Stimulated activated CD4-positive, alpha-beta T cell treated with anti-CD3 and anti-CD28 coated beads, TNF-alpha, amount 100 ng/mL, for 1 hour (primary cell): ENCODE measurements around the gene CAPN5.
"Not testable (repeated sequence)": the region's sequence is repeated elsewhere in the genome, so short reads cannot be mapped to it uniquely, and the experiment has no call there.

Source experiments
- DNase-seq, 3 donors: peaks; one replicate each; pipeline ENCODE4 v3.0.0-alpha.2; 2020; ENCODE audit warnings: low read depth in 3 of 3, low spot score in 1 of 3

Gene CAPN5

GRCh38 chr11:77042111-77042726 is 24.6 kb upstream of the CAPN5 start:
- no peak for DNase-seq

GRCh38 chr11:77044356-77044755 is 22.4 kb upstream of the CAPN5 start:
- no peak for DNase-seq

GRCh38 chr11:77044886-77045285 is 21.9 kb upstream of the CAPN5 start:
- DNase-seq = no peak

- DNase-seq = peak in 2 of 3 donors; percentile 27 to 58
These were observed 20.7 kb upstream of the CAPN5 start for GRCh38 chr11:77046060-77046501.

GRCh38 chr11:77047007-77047927 is 19.5 kb upstream of the CAPN5 start:
- DNase-seq = peak in 2 of 3 donors; percentile 62 to 68

- DNase-seq = not testable (repeated sequence)
These were observed 18.8 kb upstream of the CAPN5 start for GRCh38 chr11:77047928-77048446.

- no peak for DNase-seq
These were observed 17.7 kb upstream of the CAPN5 start for GRCh38 chr11:77049026-77049425.

- no peak for DNase-seq
These were observed 15.3 kb upstream of the CAPN5 start for GRCh38 chr11:77051511-77051910.

- DNase-seq = no peak
These were observed 14.3 kb upstream of the CAPN5 start for GRCh38 chr11:77052518-77052917.

GRCh38 chr11:77053217-77054015 is 13.4 kb upstream of the CAPN5 start:
- DNase-seq = no peak

- DNase-seq = no peak
These were observed 12.7 kb upstream of the CAPN5 start for GRCh38 chr11:77054084-77054483.

GRCh38 chr11:77055101-77055561 is 11.6 kb upstream of the CAPN5 start:
- DNase-seq = no peak

GRCh38 chr11:77055913-77056312 is 10.9 kb upstream of the CAPN5 start:
- no peak for DNase-seq

GRCh38 chr11:77056814-77057402 is 9.9 kb upstream of the CAPN5 start:
- no peak for DNase-seq

- no peak for DNase-seq
These were observed 8.8 kb upstream of the CAPN5 start for GRCh38 chr11:77057938-77058474.

GRCh38 chr11:77058900-77059299 is 7.9 kb upstream of the CAPN5 start:
- DNase-seq = no peak

- no peak for DNase-seq
These were observed 7.0 kb upstream of the CAPN5 start for GRCh38 chr11:77059806-77060205.

GRCh38 chr11:77060234-77060633 is 6.5 kb upstream of the CAPN5 start:
- no peak for DNase-seq

GRCh38 chr11:77061258-77061657 is 5.5 kb upstream of the CAPN5 start:
- DNase-seq = not testable (repeated sequence)

GRCh38 chr11:77062924-77063323 is 3.8 kb upstream of the CAPN5 start:
- no peak for DNase-seq

GRCh38 chr11:77063407-77063806 is 3.4 kb upstream of the CAPN5 start:
- DNase-seq = no peak
